Esophagus (tissue), 2 donors: ENCODE data around the gene SIAE. TPM values are rescaled to one million over a fixed set of nuclear protein-coding genes. Genes with fewer than 3 reads are reported as not detected.

ENCODE experiments used
- H3K27ac ChIP-seq, 2 donors: one replicate each; pipeline ENCODE4 v1.5.1; 2013; ENCODE audit warnings: low read depth in 2 of 2, mild to moderate bottlenecking in 2 of 2, inconsistent platforms in 1 of 2, low read length in 1 of 2, moderate library complexity in 1 of 2
- H3K27me3 ChIP-seq, 2 donors: one replicate each; pipeline ENCODE4 v1.6.1; 2013; ENCODE audit warnings: low read length in 2 of 2, control low read depth in 1 of 2, mild to moderate bottlenecking in 1 of 2; ENCODE audit not compliant: insufficient read depth in 2 of 2, control insufficient read depth in 1 of 2
- H3K36me3 ChIP-seq, 2 donors: one replicate each; pipeline ENCODE4 v1.6.1; 2013; ENCODE audit warnings: low read length in 1 of 2; ENCODE audit not compliant: control insufficient read depth in 2 of 2, insufficient read depth in 2 of 2
- H3K4me1 ChIP-seq, 2 donors: one replicate each; pipeline ENCODE4 v1.6.1; 2013; ENCODE audit warnings: low read length in 1 of 2; ENCODE audit not compliant: control insufficient read depth in 2 of 2, insufficient read depth in 2 of 2
- H3K4me3 ChIP-seq, 2 donors: one replicate each; pipeline ENCODE4 v1.5.1; 2013; ENCODE audit warnings: low read length in 2 of 2, mild to moderate bottlenecking in 2 of 2, low read depth in 1 of 2, moderate library complexity in 1 of 2
- H3K9me3 ChIP-seq, 2 donors: one replicate each; pipeline ENCODE4 v1.6.1; 2013; ENCODE audit warnings: mild to moderate bottlenecking in 2 of 2, low read depth in 1 of 2, low read length in 1 of 2, moderate library complexity in 1 of 2; ENCODE audit not compliant: control insufficient read depth in 2 of 2, insufficient read depth in 1 of 2
- WGBS, 2 donors: extraction: QIAGEN DNeasy Blood & Tissue Kit; methylation state at CpG; one replicate each; pipeline ENCODE4 v1.1.7; 2013; 5-methylcytosine and 5-hydroxymethylcytosine counted together
- polyA plus RNA-seq, 2 donors: library from polyadenylated mRNA; stranded (reverse); fragments of 200-250 nt; gene quantifications; one replicate each; pipeline ENCODE4 v1.2.3, GENCODE V29; 2013
- donor health status: healthy with polysubstance abuse.
- donor health status: Bipolar disorder and iron deficiency.

Gene SIAE
- polyA plus RNA-seq, 2 donors: 9.0 to 11.6 TPM

DNA sequence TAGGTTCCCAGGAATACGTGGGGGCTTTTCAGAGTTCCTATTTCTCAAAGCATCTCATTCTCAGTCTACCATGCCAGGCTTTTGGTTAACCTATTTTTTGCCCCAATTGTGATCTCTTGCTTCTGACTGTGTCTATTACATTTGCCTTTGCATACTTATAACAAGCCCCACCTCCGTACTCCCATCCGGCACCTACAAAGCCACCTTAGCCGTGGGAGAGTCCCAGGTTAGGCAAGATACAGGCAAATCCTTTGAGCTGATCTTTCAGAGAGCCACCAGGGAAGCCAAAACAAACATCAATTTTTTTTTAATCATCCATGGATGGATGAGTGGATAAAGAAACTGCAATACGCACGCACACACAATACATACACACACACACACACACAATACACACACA, 80.9 kb downstream of the SIAE start:
- Histone ChIP-seq H3K36me3 (no peaks in the 10 kb centered on the region), H3K4me1 (no peaks in the 10 kb centered on the region), H3K27me3 (no peaks in the 10 kb centered on the region), H3K27ac (no peak overlapping the region), H3K9me3 (no peaks in the 10 kb centered on the region), H3K4me3 (no peak overlapping the region)
- 59 to 70% methylated on average over 6 of the region's 6 CpGs for WGBS, 2 donors

DNA sequence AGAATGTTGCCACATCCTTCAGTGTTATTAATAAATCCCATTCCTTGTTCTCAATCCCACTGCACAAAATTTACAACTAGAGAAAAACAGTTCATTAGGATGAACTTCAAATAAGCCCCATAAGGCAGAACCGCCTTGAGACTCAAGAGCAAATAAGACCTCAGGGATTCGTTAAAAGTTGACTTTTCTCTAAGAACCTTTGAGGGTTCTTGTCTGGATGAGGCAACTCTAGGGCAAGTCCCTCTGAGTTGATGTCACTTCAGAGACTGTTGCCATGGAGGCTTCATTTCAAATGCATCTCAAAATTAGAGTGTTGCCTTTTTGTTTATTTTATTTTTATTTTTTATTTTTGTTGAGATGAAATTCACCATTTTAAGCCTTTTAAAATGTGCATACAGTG, 82.1 kb downstream of the SIAE start:
- no peaks in the 10 kb centered on the region for H3K9me3 ChIP-seq
- H3K27me3 ChIP-seq: no peaks in the 10 kb centered on the region
- no peak overlapping the region for H3K27ac ChIP-seq
- 78 to 80% methylated on average over 2 of the region's 2 CpGs for WGBS, 2 donors
- H3K4me3 ChIP-seq: no peak overlapping the region
- H3K36me3 ChIP-seq: no peaks in the 10 kb centered on the region
- H3K4me1 ChIP-seq: no peaks in the 10 kb centered on the region

- Histone ChIP-seq H3K9me3 (no peaks in the 10 kb centered on the region), H3K27ac (no peak overlapping the region), H3K27me3 (no peaks in the 10 kb centered on the region), H3K4me3 (no peak overlapping the region), H3K36me3 (no peaks in the 10 kb centered on the region), H3K4me1 (no peaks in the 10 kb centered on the region)
- 44 to 46% methylated on average over 3 of the region's 3 CpGs for WGBS, 2 donors
Measured at GRCh38 chr11:124586238-124586860, 87.2 kb downstream of the SIAE start.

- H3K4me1 ChIP-seq: no peaks in the 10 kb centered on the region
- H3K27ac ChIP-seq: no peak overlapping the region
- no peak overlapping the region for H3K4me3 ChIP-seq
- H3K36me3 ChIP-seq: no peaks in the 10 kb centered on the region
- 68 to 70% methylated on average over 4 of the region's 4 CpGs for WGBS, 2 donors
- no peaks in the 10 kb centered on the region for H3K9me3 ChIP-seq
- H3K27me3 ChIP-seq: no peaks in the 10 kb centered on the region
Measured at GRCh38 chr11:124584681-124585372, 88.7 kb downstream of the SIAE start.

GRCh38 chr11:124583781-124584180, 89.8 kb downstream of the SIAE start:
- H3K4me3 ChIP-seq: no peak overlapping the region
- no peaks in the 10 kb centered on the region for H3K4me1 ChIP-seq
- no peaks in the 10 kb centered on the region for H3K36me3 ChIP-seq
- 64 to 69% methylated on average over 8 of the region's 8 CpGs for WGBS, 2 donors
- H3K27me3 ChIP-seq: no peaks in the 10 kb centered on the region
- H3K9me3 ChIP-seq: no peaks in the 10 kb centered on the region
- no peak overlapping the region for H3K27ac ChIP-seq

Other genes with a start within 250 kb of the SIAE start
- gene OR8B4, start 248.9 kb downstream of the SIAE start, polyA plus RNA-seq: not detected
- gene OR8B8, start 228.0 kb downstream of the SIAE start, polyA plus RNA-seq: not detected
- not detected for gene OR8B12, start 130.1 kb downstream of the SIAE start, polyA plus RNA-seq
- not detected for gene OR8A1, start 103.7 kb downstream of the SIAE start, polyA plus RNA-seq
- gene PANX3, start 62.3 kb downstream of the SIAE start, polyA plus RNA-seq: not detected
- gene TBRG1, start 50.9 kb downstream of the SIAE start, polyA plus RNA-seq: 10 to 100 TPM; 16.5 to 16.9 TPM
- 1 to 10 TPM; 7.1 to 7.8 TPM for gene SPA17, start 165 bp upstream of the SIAE start, polyA plus RNA-seq
- gene NRGN, start 66.2 kb upstream of the SIAE start, polyA plus RNA-seq: 1 to 10 TPM; 1.6 to 3.1 TPM
- 10 to 100 TPM in 1 of 2 donors, 1 to 10 TPM in 1; 9.7 to 51.4 TPM for gene VSIG2, start 78.5 kb upstream of the SIAE start, polyA plus RNA-seq
- gene ESAM, start 88.6 kb upstream of the SIAE start, polyA plus RNA-seq: 10 to 100 TPM; 16.8 to 34.1 TPM
- gene MSANTD2, start 126.7 kb upstream of the SIAE start, polyA plus RNA-seq: 1 to 10 TPM; 3.8 to 9.3 TPM
- gene ROBO3, start 191.7 kb upstream of the SIAE start, polyA plus RNA-seq: 10 to 100 TPM in 1 of 2 donors, 1 to 10 TPM in 1; 8.6 to 20.6 TPM
- gene ROBO4, start 224.1 kb upstream of the SIAE start, polyA plus RNA-seq: 1 to 10 TPM; 3.2 TPM
- not detected for gene HEPN1, start 245.5 kb upstream of the SIAE start, polyA plus RNA-seq